Suprapubic skin (tissue), 4 donors: ENCODE data around the gene MAP2K4. TPM values are rescaled to one million over a fixed set of nuclear protein-coding genes. Genes with fewer than 3 reads are reported as not detected.

Experiments used
- DNase-seq, 2 donors: peaks; one replicate each; pipeline ENCODE4 v3.0.0-alpha.2; 2019; ENCODE audit warnings: low spot score in 2 of 2
- H3K27ac ChIP-seq: fragments of 200-600 bp; sonication (generic); one replicate; pipeline ENCODE4 v1.5.1; 2019
- H3K27me3 ChIP-seq: fragments of 200-600 bp; sonication (generic); one replicate; pipeline ENCODE4 v1.5.1; 2019
- H3K36me3 ChIP-seq: fragments of 200-600 bp; sonication (generic); one replicate; pipeline ENCODE4 v1.5.1; 2019
- H3K4me1 ChIP-seq: fragments of 200-600 bp; sonication (generic); one replicate; pipeline ENCODE4 v1.5.1; 2019
- H3K4me3 ChIP-seq: fragments of 200-600 bp; sonication (generic); one replicate; pipeline ENCODE4 v1.5.1; 2019; ENCODE audit warnings: mild to moderate bottlenecking
- H3K9me3 ChIP-seq: fragments of 200-600 bp; sonication (generic); one replicate; pipeline ENCODE4 v1.5.1; 2019
- CTCF ChIP-seq, 2 donors: fragments of 200-600 bp in 1 of 2; fragments of 450-650 bp in 1 of 2; sonication (generic) in 1 of 2; IDR thresholded peaks; one replicate each; pipeline ENCODE4 v1.5.1; 2016 to 2019; ENCODE audit warnings: antibody characterized with exemption in 2 of 2, mild to moderate bottlenecking in 1 of 2, moderate library complexity in 1 of 2
- EP300 ChIP-seq: sonication (generic); formaldehyde crosslinking; IDR thresholded peaks from one replicate; pipeline ENCODE4 v1.6.1; 2017; ENCODE audit warnings: antibody characterized with exemption
- POLR2A ChIP-seq, 2 donors: fragments of 450-650 bp; IDR thresholded peaks; one replicate each; pipeline ENCODE4 v1.6.1; 2017; ENCODE audit warnings: antibody characterized with exemption in 2 of 2, mild to moderate bottlenecking in 2 of 2, moderate library complexity in 2 of 2
- POLR2AphosphoS5 ChIP-seq, 3 donors: sonication (generic); formaldehyde crosslinking; IDR thresholded peaks; one replicate each; pipeline ENCODE4 v1.6.1; 2017; ENCODE audit warnings: antibody characterized with exemption in 3 of 3
- WGBS: methylation state at CpG from one replicate; pipeline ENCODE4 v1.1.5; 2018; 5-methylcytosine and 5-hydroxymethylcytosine counted together
- total RNA-seq, 4 donors: library from RNA; depleted of rRNA; stranded (reverse); fragments of >200 nt; gene quantifications; one replicate each; pipeline ENCODE4 v1.1.0, GENCODE V29; 2016

The MAP2K4 gene
- total RNA-seq, 4 donors from 2014 or later: 29.3 to 35.7 (median 32.3) TPM

GRCh38 chr17:12057520-12057919 lies 36.8 kb downstream of the MAP2K4 start:
- Histone ChIP-seq H3K4me3 (no peak overlapping the region), H3K27ac (no peak overlapping the region), H3K9me3 (no peaks in the 10 kb centered on the region), H3K27me3 (no peaks in the 10 kb centered on the region), H3K36me3 (no peaks in the 10 kb centered on the region), H3K4me1 (no peaks in the 10 kb centered on the region)
- TF ChIP-seq POLR2A (IDR thresholded peaks at IDR 0.05) (no peak), POLR2AphosphoS5 (IDR thresholded peaks at IDR 0.05) (no peak), CTCF (IDR thresholded peaks at IDR 0.05) (no peak), EP300 (no peak)
- WGBS: 68% methylated on average over 1 of the region's 1 CpG
- DNase-seq: no peak

- Histone ChIP-seq H3K4me3 (no peak overlapping the region), H3K27ac (no peak overlapping the region), H3K9me3 (no peaks in the 10 kb centered on the region), H3K36me3 (peaks cover 1% of the 10 kb centered on the region), H3K27me3 (no peaks in the 10 kb centered on the region), H3K4me1 (no peaks in the 10 kb centered on the region)
- no peak for TF ChIP-seq CTCF (IDR thresholded peaks at IDR 0.05)
- TF ChIP-seq POLR2AphosphoS5 (IDR thresholded peaks at IDR 0.05): no peak
- TF ChIP-seq EP300: no peak
- TF ChIP-seq POLR2A (IDR thresholded peaks at IDR 0.05): no peak
- no peak for DNase-seq
Observed at GRCh38 chr17:12058535-12058934, 37.9 kb downstream of the MAP2K4 start.

GRCh38 chr17:12062249-12062648 lies 41.6 kb downstream of the MAP2K4 start:
- Histone ChIP-seq H3K27me3 (no peaks in the 10 kb centered on the region), H3K36me3 (peaks cover 10% of the 10 kb centered on the region), H3K4me1 (no peaks in the 10 kb centered on the region), H3K4me3 (no peak overlapping the region), H3K27ac (no peak overlapping the region), H3K9me3 (no peaks in the 10 kb centered on the region)
- TF ChIP-seq CTCF (IDR thresholded peaks at IDR 0.05) (no peak), POLR2AphosphoS5 (IDR thresholded peaks at IDR 0.05) (no peak), EP300 (no peak)
- 97% methylated on average over 3 of the region's 3 CpGs for WGBS
- no peak for DNase-seq

- no peak for TF ChIP-seq POLR2AphosphoS5 (IDR thresholded peaks at IDR 0.05)
- no peak for TF ChIP-seq POLR2A (IDR thresholded peaks at IDR 0.05)
- no peak for TF ChIP-seq CTCF (IDR thresholded peaks at IDR 0.05)
- TF ChIP-seq EP300: no peak
- H3K9me3 ChIP-seq: no peaks in the 10 kb centered on the region
- no peaks in the 10 kb centered on the region for H3K27me3 ChIP-seq
- 99% methylated on average over 2 of the region's 2 CpGs for WGBS
- H3K4me1 ChIP-seq: no peaks in the 10 kb centered on the region
- DNase-seq: no peak
- H3K36me3 ChIP-seq: peaks cover 10% of the 10 kb centered on the region
- H3K27ac ChIP-seq: no peak overlapping the region
- H3K4me3 ChIP-seq: no peak overlapping the region
Observed at GRCh38 chr17:12064395-12064794, 43.7 kb downstream of the MAP2K4 start.

GRCh38 chr17:12067485-12067884 lies 46.8 kb downstream of the MAP2K4 start:
- peaks cover 10% of the 10 kb centered on the region for H3K36me3 ChIP-seq

More at GRCh38 chr17:12067485-12067884, 46.8 kb downstream of the MAP2K4 start:
- DNase-seq: no peak
- H3K4me1 ChIP-seq: no peaks in the 10 kb centered on the region
- H3K27ac ChIP-seq: no peak overlapping the region
- WGBS: 86% methylated on average over 2 of the region's 2 CpGs
- TF ChIP-seq CTCF (IDR thresholded peaks at IDR 0.05) (no peak), POLR2A (IDR thresholded peaks at IDR 0.05) (no peak), POLR2AphosphoS5 (IDR thresholded peaks at IDR 0.05) (no peak), EP300 (no peak)
- H3K27me3 ChIP-seq: no peaks in the 10 kb centered on the region
- H3K4me3 ChIP-seq: no peak overlapping the region
- H3K9me3 ChIP-seq: no peaks in the 10 kb centered on the region
